Head of caudate nucleus (tissue), 42 donors: ENCODE measurements around the gene HIBADH.

Source experiments
- DNase-seq, 42 donors: peaks; one replicate each; pipeline versions ENCODE4 v3.0.0 to v3.0.0-alpha.2; 2020 to 2021; ENCODE audit warnings: mixed read lengths in 7 of 42
- intact Hi-C: fragments of 100-400 bp; cut with DNase I; formaldehyde crosslinking; loops from one replicate; pipeline ENCODE4 v1.15.0; 2022

HIBADH gene

DNA sequence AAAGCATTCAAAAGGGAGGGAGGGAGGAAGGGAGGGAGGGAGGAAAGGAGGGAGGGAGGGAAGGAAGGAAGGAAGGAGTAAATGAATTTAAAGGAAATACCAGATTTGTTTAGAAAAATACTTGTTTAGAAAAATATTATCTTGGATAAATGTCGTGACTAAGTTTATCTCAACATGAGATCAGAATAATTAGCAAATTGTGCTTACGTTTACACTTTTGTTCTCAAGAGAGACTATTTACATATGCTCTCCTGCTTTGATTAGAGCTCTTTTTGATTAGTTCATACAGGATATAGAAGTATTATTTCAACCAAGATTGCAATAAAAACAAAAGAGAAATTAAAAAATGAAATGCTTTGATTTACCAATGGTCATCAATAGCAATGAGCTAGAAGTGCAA is 186.2 kb downstream of the HIBADH start:
- DNase-seq, result no peak
- intact Hi-C loops, result no loop called here
